HG02970 (cell line): ENCODE data around the gene ZBTB6.
A peak's percentile ranks its signal among the peaks of the same experiment; 100 is the strongest.

Experiments
- ATAC-seq: cut with Tn5 transposase; IDR thresholded peaks from one replicate; pipeline ENCODE4 v1.9.1; 2021; ENCODE audit warnings: mild to moderate bottlenecking, moderate library complexity, moderate number of reproducible peaks; ENCODE audit not compliant: unreplicated experiment, low FRiP score

Gene ZBTB6, protein sequence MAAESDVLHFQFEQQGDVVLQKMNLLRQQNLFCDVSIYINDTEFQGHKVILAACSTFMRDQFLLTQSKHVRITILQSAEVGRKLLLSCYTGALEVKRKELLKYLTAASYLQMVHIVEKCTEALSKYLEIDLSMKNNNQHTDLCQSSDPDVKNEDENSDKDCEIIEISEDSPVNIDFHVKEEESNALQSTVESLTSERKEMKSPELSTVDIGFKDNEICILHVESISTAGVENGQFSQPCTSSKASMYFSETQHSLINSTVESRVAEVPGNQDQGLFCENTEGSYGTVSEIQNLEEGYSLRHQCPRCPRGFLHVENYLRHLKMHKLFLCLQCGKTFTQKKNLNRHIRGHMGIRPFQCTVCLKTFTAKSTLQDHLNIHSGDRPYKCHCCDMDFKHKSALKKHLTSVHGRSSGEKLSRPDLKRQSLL

GRCh38 chr9:122912964-122913673 lies at the start of gene ZBTB6:
Gene ZBTB6, minus strand, starts transcription at chr9:122913323. Its CDS starts 1,251 bp downstream, at chr9:122912072.
- peak; percentile 92 for ATAC-seq

- ATAC-seq: no peak
Measured at GRCh38 chr9:122961139-122961538, 48.0 kb upstream of the ZBTB6 start.

GRCh38 chr9:122955961-122956360 lies 42.8 kb upstream of the ZBTB6 start:
- no peak for ATAC-seq

DNA sequence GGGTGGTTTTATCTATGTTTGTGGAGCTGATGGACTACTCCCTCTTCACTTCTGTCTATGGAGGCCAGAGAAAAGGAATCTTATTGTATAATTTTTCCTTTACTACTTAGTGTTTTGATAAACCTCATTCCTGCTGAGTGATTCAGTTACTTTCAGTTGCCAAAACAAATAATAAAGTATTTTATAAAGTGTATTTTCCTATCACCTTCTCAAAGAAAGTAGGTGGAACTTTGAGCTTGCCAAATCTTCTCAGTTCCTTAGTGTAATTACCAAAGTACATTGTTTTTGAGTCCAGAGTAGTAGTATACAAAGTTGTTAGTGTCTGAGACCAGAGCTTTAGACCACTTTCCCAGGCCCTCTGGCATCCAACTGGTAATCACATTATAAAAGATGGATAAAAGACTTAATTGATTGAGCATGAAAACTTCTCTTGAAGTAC lies 41.1 kb upstream of the ZBTB6 start:
- ATAC-seq: no peak

DNA sequence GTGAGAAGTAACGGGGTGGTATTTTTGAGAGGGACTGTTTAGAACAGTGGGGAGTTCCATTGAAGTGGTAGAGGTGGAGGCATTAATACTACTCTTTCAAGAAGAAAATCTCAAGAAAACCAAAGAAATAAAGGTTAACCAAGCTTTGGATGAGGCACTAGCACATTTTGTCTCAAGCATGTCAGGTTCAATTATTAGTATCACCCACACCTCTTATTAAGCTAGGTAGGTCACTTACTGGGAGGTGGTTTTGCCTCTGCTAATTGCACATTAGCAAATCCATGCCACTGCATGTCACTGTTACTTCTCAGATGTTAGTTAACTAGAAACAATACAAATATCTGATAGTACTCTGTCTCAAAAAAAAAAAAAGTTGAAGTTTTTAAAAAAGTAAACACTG lies 37.9 kb upstream of the ZBTB6 start:
- ATAC-seq: no peak

DNA sequence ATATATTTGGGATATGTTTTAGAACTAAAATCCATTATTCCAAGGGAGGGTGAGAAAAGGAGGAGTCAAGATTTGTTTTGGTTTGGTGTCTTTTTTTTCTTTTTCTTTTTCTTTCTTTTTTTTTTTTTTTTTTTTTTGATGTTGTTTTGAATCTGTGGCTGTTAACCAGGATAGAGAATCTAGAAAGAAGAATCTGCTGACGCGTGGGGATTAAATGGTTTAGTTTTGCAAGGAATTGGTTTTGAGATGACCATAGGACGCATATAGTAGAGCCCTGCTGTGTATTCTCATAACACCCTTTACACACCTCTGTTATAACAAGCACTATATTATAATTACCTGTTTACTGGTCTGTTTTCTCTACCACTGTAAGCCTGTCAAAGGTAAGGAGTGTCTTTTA lies 37.1 kb upstream of the ZBTB6 start:
- no peak for ATAC-seq

- no peak for ATAC-seq
Measured at GRCh38 chr9:122949696-122950095, 36.6 kb upstream of the ZBTB6 start.

GRCh38 chr9:122948313-122948712 lies 35.2 kb upstream of the ZBTB6 start:
- no peak for ATAC-seq

DNA sequence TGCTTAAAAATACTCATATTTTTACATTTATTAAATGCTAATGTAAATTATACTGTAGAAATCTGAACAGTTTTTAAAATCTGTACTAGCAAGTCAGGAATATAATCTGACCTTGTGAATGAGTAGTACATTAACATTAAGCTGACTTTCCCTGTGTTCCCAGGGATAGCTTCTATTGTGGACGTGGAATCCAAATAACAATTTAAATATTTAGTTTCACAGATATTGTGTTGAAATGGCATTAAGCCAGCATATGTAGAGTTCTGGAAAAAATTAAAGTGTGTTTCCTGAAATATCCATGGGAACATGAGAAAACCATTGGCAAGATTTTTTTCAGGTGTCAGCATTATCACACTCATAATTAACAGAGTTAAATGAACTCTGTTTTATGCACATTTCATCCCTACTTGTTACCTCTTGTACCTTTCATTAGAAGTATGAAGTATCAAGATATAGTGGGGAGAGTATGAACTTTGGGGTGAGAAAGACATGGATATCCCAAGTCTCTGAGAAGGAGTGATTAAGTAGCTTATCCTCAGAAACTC lies 33.4 kb upstream of the ZBTB6 start:
- ATAC-seq: no peak

DNA sequence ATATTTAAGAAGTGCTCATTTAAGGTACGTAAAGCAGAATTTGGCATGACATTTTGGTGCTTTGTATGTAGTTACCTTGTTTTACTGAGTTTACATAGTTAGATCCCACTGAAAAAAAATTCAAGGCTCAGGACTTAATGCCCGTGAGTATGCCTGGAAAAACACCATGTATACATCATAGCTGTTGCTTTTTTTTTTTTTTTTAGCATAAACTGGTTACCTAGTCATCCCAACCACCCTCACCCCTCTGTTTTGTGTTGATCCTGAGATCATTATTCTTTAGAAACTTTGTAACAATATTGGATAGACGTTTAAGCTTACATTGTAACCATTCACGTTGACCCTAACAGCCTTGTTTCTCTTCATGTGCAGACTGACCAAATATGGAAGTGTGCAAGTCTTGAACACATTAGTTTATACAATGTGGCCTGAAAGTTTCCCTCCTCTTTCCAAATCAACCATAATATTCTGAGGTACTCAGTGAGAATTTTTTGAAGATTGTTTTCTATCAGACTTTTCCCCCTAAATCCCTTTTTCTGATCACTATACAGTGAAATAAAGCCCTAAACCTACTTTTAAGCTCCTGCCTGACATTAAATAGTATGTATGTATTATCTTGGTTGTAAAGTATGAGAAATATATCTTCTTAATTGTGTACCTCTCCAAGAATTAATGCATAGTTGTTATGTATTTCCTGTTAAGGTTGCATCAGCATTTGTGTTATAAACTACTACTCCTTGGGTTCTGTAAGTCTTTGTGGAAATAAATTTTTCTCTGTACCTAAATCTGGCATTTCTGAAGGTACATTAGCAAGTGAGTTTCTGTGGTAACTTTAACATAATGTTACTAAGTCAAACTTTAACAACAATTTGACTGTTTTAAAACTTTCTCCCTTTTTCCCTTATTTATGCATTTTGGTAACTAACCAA lies 32.1 kb upstream of the ZBTB6 start:
- ATAC-seq: no peak

- no peak for ATAC-seq
Measured at GRCh38 chr9:122941582-122942234, 28.6 kb upstream of the ZBTB6 start.

DNA sequence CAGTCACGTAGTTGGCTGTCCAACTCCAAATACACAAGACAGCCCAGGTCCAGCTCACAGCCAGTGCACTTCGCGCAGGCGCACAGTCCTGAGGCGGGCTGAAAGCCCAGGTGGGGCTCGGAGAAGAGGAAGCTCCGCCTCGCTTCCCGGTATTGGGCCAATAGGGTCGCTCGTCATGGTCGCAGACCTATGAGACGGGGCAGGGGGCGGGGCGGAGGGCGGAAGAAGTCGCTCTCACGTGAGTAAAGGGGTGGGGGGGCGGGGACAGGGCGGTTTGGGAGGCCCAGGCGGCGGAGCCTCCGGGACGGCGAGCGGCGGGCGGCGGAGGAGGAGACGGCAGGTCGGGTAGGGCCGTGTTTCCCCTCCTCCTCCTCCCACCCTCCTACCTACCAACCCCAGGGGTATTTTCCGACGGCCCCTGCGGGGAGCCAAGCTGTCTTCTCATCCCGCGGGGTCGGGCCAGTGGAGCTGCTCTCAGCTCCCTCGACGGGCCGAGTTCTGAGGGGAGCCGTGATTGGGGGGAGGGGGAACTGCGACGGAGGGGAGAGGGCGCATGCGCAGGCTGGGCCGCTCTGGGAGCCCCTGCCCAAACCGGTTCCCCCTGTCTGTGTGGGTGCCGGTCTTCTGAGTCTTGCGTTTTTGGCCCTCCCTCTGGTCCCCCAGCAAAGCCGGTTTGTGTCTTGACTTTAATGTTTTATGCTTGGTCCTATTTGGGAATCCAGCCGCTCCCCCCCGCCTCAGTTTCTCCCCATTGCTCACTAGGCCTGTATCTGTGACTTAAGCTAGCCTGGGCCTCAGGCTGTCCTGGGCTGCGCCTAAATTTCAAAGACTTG lies 27.8 kb upstream of the ZBTB6 start, which contains the start of gene RABGAP1:
Gene RABGAP1, plus strand, starts transcription at position 272 of the 833 bp plus-strand sequence. CDS start 16,040 bp downstream, outside the sequence.
- peak; percentile 98 for ATAC-seq

- ATAC-seq: no peak
Measured at GRCh38 chr9:122940454-122940748, 27.3 kb upstream of the ZBTB6 start.

GRCh38 chr9:122939601-122940000 lies 26.5 kb upstream of the ZBTB6 start:
- no peak for ATAC-seq

GRCh38 chr9:122936883-122937282 lies 23.8 kb upstream of the ZBTB6 start:
- no peak for ATAC-seq

DNA sequence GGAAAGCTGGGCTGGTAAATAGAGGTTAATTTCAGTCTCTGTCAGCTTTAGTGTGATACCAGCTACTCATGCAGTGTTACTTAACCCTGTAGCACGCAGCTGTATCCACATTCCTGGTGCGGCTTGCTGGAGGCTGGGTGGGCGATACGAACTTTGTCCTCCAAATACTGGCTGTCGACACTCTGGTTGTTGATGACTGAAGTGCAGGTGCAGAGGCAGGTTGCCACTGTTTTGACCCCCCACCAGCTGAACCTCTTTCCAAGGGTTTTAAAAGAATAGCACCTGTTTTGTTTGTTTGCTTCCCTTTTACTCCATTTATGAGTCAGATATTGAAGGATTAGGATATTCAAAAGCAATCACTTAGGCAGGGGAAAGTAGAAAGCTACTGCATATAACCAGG lies 23.3 kb upstream of the ZBTB6 start:
- no peak for ATAC-seq

GRCh38 chr9:122931226-122932121 lies 18.4 kb upstream of the ZBTB6 start, which contains the start of gene ZBTB26:
Gene ZBTB26, minus strand, starts transcription at chr9:122931512. Its CDS starts 11,578 bp downstream, at chr9:122919934.
- ATAC-seq: peak; percentile 92
